ENCODE results near the gene SLC9A7.

Gene SLC9A7

DNA sequence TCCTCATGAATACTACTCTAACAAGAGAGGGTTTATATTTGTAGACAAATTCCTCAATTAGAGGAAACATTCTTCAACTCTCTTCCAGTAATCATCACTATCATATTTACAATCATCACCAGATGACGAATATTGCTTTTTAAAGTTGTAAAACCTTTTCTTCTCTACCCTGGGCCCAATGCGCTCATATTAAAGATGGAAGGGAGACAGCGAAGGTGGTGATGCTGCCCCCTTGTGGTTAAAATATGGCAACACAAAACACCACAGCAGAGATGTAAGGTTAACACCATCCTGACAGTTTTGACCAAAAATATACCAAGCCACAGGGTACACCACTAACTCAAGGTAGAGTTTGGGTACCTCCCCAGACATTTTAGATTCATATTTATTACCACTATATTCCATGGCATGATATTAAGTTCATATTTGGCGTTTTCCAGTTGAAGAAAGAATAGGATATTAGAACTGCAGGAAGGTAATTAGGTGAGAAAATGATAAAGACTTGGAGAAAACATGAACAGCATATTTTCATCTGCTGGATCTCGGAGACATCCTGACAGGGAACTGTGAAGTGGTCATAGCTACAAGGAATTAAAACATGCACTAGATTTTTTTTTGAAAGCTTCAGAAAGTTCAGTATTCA lies 72.8 kb downstream of the SLC9A7 start:
- no peak for TF ChIP-seq TAF1 (IDR thresholded peaks at IDR 0.05; ENCODE audit: borderline replicate concordance, insufficient read depth, low read length)
- no peak for TF ChIP-seq SIN3A (IDR thresholded peaks at IDR 0.05; ENCODE audit: borderline replicate concordance, insufficient read depth, low read length)
- no peak for TF ChIP-seq FOXP2 (optimal IDR thresholded peaks at IDR 0.05; ENCODE audit: borderline replicate concordance, extremely low read depth, extremely low read length, insufficient read depth)
- TF ChIP-seq, protein P1, sequence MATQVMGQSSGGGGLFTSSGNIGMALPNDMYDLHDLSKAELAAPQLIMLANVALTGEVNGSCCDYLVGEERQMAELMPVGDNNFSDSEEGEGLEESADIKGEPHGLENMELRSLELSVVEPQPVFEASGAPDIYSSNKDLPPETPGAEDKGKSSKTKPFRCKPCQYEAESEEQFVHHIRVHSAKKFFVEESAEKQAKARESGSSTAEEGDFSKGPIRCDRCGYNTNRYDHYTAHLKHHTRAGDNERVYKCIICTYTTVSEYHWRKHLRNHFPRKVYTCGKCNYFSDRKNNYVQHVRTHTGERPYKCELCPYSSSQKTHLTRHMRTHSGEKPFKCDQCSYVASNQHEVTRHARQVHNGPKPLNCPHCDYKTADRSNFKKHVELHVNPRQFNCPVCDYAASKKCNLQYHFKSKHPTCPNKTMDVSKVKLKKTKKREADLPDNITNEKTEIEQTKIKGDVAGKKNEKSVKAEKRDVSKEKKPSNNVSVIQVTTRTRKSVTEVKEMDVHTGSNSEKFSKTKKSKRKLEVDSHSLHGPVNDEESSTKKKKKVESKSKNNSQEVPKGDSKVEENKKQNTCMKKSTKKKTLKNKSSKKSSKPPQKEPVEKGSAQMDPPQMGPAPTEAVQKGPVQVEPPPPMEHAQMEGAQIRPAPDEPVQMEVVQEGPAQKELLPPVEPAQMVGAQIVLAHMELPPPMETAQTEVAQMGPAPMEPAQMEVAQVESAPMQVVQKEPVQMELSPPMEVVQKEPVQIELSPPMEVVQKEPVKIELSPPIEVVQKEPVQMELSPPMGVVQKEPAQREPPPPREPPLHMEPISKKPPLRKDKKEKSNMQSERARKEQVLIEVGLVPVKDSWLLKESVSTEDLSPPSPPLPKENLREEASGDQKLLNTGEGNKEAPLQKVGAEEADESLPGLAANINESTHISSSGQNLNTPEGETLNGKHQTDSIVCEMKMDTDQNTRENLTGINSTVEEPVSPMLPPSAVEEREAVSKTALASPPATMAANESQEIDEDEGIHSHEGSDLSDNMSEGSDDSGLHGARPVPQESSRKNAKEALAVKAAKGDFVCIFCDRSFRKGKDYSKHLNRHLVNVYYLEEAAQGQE (IDR thresholded peaks at IDR 0.05; ENCODE audit: insufficient read depth in 1 of 2, low read depth in 2 of 2, low read length in 2 of 2) = no peak
- TF ChIP-seq POLR2AphosphoS5 (IDR thresholded peaks at IDR 0.05; ENCODE audit: low read depth, low read length) = no peak

DNA sequence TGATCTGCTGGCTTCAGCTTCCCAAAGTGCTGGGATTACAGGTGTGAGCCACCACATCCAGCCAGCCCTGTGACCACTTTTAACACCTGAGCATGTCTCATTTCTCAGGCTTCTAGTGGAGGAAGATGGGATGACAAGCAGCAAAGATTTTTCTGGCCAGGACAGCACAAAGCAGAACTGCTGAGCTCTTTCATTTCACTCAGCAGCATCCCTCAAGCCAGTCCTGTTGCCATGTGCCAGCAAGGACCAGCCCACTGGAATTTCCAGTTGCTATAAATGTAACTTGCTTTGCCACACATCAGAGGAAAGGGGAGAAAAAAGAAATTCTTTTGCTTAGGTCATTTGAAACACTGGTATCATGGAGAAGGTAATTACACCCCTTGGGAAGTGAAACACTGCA lies 75.9 kb downstream of the SLC9A7 start:
- no peak for TF ChIP-seq SIN3A (IDR thresholded peaks at IDR 0.05; ENCODE audit: borderline replicate concordance, insufficient read depth, low read length)
- TF ChIP-seq, protein P1 (IDR thresholded peaks at IDR 0.05; ENCODE audit: insufficient read depth in 1 of 2, low read depth in 2 of 2, low read length in 2 of 2) = no peak
- no peak for TF ChIP-seq TAF1 (IDR thresholded peaks at IDR 0.05; ENCODE audit: borderline replicate concordance, insufficient read depth, low read length)
- no peak for TF ChIP-seq FOXP2 (optimal IDR thresholded peaks at IDR 0.05; ENCODE audit: borderline replicate concordance, extremely low read depth, extremely low read length, insufficient read depth)
- TF ChIP-seq POLR2AphosphoS5 (IDR thresholded peaks at IDR 0.05; ENCODE audit: low read depth, low read length) = no peak

DNA sequence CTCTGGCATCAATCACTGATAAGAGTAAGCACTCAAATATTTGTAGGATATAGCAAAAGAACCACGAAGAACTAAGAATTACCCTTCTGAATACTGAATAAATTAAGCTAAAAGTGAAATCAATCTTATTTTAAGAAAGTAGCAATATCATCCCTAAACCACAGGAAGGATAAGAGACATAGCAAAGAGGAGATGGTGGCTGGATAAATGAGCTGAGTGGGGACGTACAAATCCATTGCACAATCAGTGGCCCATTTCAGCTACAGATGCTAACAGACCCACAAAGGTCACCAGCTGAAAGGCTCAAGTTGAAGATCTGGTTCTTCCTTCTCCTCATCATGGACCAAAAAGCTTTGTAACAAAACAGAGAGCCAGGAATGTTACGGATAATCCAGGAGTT lies 77.1 kb downstream of the SLC9A7 start:
- TF ChIP-seq TAF1 (IDR thresholded peaks at IDR 0.05; ENCODE audit: borderline replicate concordance, insufficient read depth, low read length) (no peak), SIN3A (IDR thresholded peaks at IDR 0.05; ENCODE audit: borderline replicate concordance, insufficient read depth, low read length) (no peak), POLR2AphosphoS5 (IDR thresholded peaks at IDR 0.05; ENCODE audit: low read depth, low read length) (no peak), FOXP2 (optimal IDR thresholded peaks at IDR 0.05; ENCODE audit: borderline replicate concordance, extremely low read depth, extremely low read length, insufficient read depth) (no peak)
- TF ChIP-seq, protein P1 (IDR thresholded peaks at IDR 0.05; ENCODE audit: insufficient read depth in 1 of 2, low read depth in 2 of 2, low read length in 2 of 2) = no peak

DNA sequence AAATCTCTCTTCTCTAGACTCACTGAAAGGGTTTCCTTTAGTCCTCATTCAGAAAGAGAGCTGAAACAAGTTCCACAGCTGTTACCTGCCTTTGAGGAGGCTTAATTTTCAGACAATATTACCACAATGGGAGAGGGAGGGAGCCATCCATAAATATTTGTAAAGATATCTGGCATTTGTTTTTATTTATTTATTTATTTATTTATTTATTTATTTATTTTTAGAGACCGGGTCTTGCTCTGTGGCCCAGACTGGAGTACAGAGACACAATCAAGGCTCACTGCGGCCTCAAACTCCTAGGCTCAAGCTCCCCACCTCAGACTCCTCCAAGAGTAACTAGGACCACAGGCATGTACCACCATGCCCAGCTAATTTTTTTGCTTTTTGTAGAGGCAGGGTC lies 80.7 kb downstream of the SLC9A7 start:
- no peak for TF ChIP-seq FOXP2 (optimal IDR thresholded peaks at IDR 0.05; ENCODE audit: borderline replicate concordance, extremely low read depth, extremely low read length, insufficient read depth)
- TF ChIP-seq, protein P1 (IDR thresholded peaks at IDR 0.05; ENCODE audit: insufficient read depth in 1 of 2, low read depth in 2 of 2, low read length in 2 of 2) = no peak
